Fibroblast of mammary gland (primary cell): ENCODE measurements around the gene RARS1.
A peak's percentile ranks its signal among the peaks of the same experiment; 100 is the strongest.

Source experiments
- DNase-seq: peaks from one replicate; pipeline ENCODE4 v3.0.0-alpha.2; 2010; ENCODE audit warnings: low read depth
- H3K4me3 ChIP-seq: 2 replicates; pipeline ENCODE4 v1.5.1; 2011; ENCODE audit warnings: low read depth, mild to moderate bottlenecking, low read length, moderate library complexity; ENCODE audit not compliant: control insufficient read depth
- TF ChIP-seq, protein P1 (sequence below): conservative IDR thresholded peaks from 2 replicates; pipeline ENCODE4 v1.5.1; 2011; ENCODE audit warnings: low read depth, low read length, inconsistent platforms; ENCODE audit not compliant: control insufficient read depth, insufficient read depth

Gene RARS1

DNA sequence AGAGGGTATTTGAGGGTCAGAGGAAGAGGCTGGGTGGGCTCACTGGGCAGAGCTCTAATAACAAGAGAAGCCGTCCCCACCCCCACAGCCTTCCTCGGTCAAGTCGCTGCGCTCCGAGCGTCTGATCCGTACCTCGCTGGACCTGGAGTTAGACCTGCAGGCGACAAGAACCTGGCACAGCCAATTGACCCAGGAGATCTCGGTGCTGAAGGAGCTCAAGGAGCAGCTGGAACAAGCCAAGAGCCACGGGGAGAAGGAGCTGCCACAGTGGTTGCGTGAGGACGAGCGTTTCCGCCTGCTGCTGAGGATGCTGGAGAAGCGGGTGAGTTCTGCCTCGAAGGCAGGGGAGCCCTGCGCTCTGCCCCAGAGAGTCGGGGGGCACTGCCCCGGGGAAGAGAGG is 21.6 kb upstream of the RARS1 start:
- no peak overlapping the region for H3K4me3 ChIP-seq
- TF ChIP-seq, protein P1, sequence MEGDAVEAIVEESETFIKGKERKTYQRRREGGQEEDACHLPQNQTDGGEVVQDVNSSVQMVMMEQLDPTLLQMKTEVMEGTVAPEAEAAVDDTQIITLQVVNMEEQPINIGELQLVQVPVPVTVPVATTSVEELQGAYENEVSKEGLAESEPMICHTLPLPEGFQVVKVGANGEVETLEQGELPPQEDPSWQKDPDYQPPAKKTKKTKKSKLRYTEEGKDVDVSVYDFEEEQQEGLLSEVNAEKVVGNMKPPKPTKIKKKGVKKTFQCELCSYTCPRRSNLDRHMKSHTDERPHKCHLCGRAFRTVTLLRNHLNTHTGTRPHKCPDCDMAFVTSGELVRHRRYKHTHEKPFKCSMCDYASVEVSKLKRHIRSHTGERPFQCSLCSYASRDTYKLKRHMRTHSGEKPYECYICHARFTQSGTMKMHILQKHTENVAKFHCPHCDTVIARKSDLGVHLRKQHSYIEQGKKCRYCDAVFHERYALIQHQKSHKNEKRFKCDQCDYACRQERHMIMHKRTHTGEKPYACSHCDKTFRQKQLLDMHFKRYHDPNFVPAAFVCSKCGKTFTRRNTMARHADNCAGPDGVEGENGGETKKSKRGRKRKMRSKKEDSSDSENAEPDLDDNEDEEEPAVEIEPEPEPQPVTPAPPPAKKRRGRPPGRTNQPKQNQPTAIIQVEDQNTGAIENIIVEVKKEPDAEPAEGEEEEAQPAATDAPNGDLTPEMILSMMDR = no peak
- DNase-seq = no peak

DNA sequence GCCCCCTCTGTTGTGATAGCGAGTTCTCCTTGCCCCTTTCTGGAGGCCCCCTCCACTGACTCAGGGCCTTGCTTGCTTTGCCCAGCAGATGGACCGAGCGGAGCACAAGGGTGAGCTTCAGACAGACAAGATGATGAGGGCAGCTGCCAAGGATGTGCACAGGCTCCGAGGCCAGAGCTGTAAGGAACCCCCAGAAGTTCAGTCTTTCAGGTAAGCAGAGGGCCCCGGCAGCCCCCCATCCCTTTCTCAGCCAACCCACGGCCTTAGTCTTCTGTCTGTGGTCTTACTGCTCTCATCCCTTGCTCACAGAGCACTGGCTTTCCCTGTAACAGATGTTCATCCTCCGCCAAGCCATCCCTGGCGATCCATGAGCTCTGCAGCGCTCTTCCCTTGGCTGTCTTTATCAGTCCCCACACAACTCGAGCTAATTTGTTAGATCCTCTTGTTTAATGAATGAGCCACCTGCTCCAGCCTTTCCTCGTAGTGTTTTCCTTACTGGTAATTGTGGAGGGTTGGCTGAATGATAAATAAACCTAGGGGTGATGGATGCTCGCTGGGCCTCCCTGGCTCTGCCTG is 18.4 kb upstream of the RARS1 start:
- TF ChIP-seq, protein P1 = no peak
- no peak for DNase-seq
- H3K4me3 ChIP-seq = no peak overlapping the region

DNA sequence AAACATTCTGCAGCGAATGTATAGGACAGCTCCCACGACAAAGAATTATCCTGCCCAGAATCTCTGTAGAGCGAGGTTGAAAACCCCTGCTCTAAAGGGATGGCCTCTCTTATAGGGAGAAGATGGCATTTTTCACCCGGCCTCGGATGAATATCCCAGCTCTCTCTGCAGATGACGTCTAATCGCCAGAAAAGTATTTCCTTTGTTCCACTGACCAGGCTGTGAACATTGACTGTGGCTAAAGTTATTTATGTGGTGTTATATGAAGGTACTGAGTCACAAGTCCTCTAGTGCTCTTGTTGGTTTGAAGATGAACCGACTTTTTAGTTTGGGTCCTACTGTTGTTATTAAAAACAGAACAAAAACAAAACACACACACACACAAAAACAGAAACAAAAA is 17.4 kb upstream of the RARS1 start:
- peak; percentile 85 for DNase-seq
- H3K4me3 ChIP-seq = no peak overlapping the region
- TF ChIP-seq, protein P1 = no peak

DNA sequence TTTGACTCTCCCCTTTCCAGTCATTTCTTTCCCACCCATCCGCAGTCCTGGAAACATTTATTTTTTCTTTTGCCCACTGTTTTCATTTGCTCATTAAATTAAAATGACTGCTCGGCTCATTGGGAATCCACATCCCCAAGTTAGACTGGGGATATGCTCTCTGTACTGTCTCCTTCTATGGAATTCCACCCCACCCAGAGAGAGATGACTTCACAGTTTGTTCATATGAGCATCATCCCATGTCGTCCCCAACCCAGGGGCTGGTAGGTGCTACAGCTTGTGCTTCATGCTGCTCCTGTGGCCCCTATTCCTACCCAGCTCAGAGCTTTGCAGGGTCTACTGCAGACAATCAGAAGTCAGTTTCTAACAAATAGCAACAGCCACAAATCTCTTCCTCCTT is 16.5 kb upstream of the RARS1 start:
- H3K4me3 ChIP-seq = no peak overlapping the region
- TF ChIP-seq, protein P1 = no peak
- no peak for DNase-seq

DNA sequence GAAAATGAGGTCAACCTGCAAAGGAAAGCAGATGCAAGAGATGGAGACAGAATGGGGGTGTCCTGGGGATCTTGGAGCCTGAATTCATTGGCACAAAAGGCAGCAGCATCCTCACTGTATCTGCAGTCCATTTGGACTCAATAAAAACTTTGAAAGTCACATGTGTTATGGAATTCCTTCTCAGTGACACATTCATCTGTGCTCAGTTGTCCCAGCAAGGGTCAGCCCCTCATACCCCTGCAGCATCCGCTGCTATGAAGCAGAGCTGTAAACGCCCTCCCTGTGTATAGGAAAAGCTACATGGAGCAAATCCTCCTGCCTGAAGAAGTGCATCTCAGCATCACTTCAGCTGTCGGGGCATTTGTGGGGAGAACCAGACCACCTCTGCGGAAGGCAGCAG is 14.5 kb upstream of the RARS1 start:
- DNase-seq = peak; percentile 65

DNA sequence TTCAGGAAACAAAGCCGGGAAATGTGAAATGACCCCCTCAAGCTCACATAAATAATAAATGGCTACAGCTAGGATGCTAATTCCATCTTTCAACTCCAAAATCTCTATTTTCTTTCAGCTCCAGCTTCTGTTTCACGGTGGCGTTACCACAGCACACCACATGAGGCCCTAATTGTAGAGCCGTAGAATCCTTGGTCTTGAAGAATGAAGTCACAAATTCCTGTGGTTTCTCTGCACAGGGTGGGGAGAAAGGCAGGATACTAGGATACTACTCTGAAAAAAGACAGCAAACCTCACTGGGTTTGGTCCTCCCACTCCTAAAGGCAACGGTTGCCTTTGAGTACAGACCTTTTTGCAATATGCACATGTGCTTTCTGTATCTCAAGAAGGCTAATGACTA is 13.9 kb upstream of the RARS1 start:
- TF ChIP-seq, protein P1 = peak; percentile 52
- H3K4me3 ChIP-seq = no peak overlapping the region
- DNase-seq = peak; percentile 96

More for the DNA sequence above, 14.5 kb upstream of the RARS1 start:
- TF ChIP-seq, protein P1 = no peak
- no peak overlapping the region for H3K4me3 ChIP-seq

DNA sequence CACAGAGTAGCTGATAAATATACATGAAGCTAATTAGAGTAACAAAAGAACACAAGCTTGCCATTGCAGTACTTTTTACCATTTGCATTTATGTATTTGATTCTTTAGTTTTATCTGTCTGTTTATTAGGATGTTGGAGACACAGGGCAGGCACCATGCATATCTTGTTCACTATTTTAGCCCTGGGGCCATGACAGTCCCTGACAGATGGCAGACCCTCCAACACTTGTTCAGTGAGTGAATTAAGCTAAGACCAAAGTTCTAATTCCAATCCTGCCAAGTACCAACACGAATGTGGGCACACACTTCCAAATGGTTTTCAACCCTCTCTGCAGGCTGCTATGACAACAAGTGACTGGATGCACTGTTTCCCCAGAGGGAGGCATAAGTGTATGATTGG is 12.0 kb upstream of the RARS1 start:
- TF ChIP-seq, protein P1 = no peak
- DNase-seq = no peak
- no peak overlapping the region for H3K4me3 ChIP-seq
